ENCODE measurements around the gene TMEM121.
"Not testable (repeated sequence)": the region's sequence is repeated elsewhere in the genome, so short reads cannot be mapped to it uniquely, and the experiment has no call there.

The TMEM121 gene

GRCh38 chr14:105568859-105569766 lies 42.7 kb downstream of the TMEM121 start:
- no peak overlapping the region for H3K27ac ChIP-seq
- no peak for TF ChIP-seq CTCF (conservative IDR thresholded peaks at IDR 0.05)

GRCh38 chr14:105570482-105570881 lies 44.1 kb downstream of the TMEM121 start:
- TF ChIP-seq CTCF (conservative IDR thresholded peaks at IDR 0.05): no peak
- H3K27ac ChIP-seq: no peak overlapping the region

- H3K27ac ChIP-seq: not testable (repeated sequence)
Measured at GRCh38 chr14:105571181-105571951, 45.0 kb downstream of the TMEM121 start.

GRCh38 chr14:105572063-105572462 lies 45.7 kb downstream of the TMEM121 start:
- H3K27ac ChIP-seq: not testable (repeated sequence)

- not testable (repeated sequence) for H3K27ac ChIP-seq
Measured at GRCh38 chr14:105573841-105574240, 47.5 kb downstream of the TMEM121 start.

GRCh38 chr14:105574411-105574810 lies 48.0 kb downstream of the TMEM121 start:
- not testable (repeated sequence) for H3K27ac ChIP-seq

GRCh38 chr14:105575016-105575700 lies 48.8 kb downstream of the TMEM121 start:
- H3K27ac ChIP-seq: not testable (repeated sequence)

GRCh38 chr14:105576525-105577088 lies 50.2 kb downstream of the TMEM121 start:
- H3K27ac ChIP-seq: no peak overlapping the region
- no peak for TF ChIP-seq CTCF (conservative IDR thresholded peaks at IDR 0.05)

GRCh38 chr14:105577314-105577861 lies 51.0 kb downstream of the TMEM121 start:
- H3K27ac ChIP-seq: no peak overlapping the region
- no peak for TF ChIP-seq CTCF (conservative IDR thresholded peaks at IDR 0.05)

Data from VCaP (cell line).